SK-N-SH treated with all-trans-retinoic acid at 6 μM for 48 hours (cell line): ENCODE results near the gene CHD1.

ENCODE experiments used
- ATAC-seq: fragments of 200-7000 bp; cut with Tn5 transposase; 3 replicates; pipeline ENCODE4 v1.9.1; 2020; ENCODE audit warnings: mild to moderate bottlenecking, moderate library complexity
- ARNTL ChIP-seq: fragments of 450-650 bp; formaldehyde crosslinking; IDR thresholded peaks from 2 replicates; pipeline ENCODE4 v1.5.0; 2020; ENCODE audit warnings: low read depth, mild to moderate bottlenecking, moderate library complexity, borderline replicate concordance
- BACH2 ChIP-seq: fragments of 250-450 bp; sonication (Bioruptor Pico); IDR thresholded peaks from 2 replicates; pipeline ENCODE4 v1.9.0; 2021; ENCODE audit warnings: mild to moderate bottlenecking, borderline replicate concordance
- CREB5 ChIP-seq: fragments of 250-450 bp; sonication (Bioruptor Pico); IDR thresholded peaks from 2 replicates; pipeline ENCODE4 v1.5.1; 2020; ENCODE audit warnings: low read depth, mild to moderate bottlenecking, moderate library complexity
- CSDC2 ChIP-seq: fragments of 250-450 bp; sonication (Bioruptor Pico); IDR thresholded peaks from 2 replicates; pipeline ENCODE4 v1.5.0; 2020; ENCODE audit warnings: mild to moderate bottlenecking, moderate library complexity
- CSRNP3 ChIP-seq: fragments of 250-450 bp; sonication (Bioruptor Pico); IDR thresholded peaks from 2 replicates; pipeline ENCODE4 v1.5.1; 2021; ENCODE audit warnings: mild to moderate bottlenecking, moderate library complexity
- ESRRG ChIP-seq: fragments of 250-450 bp; sonication (Bioruptor Pico); IDR thresholded peaks from 2 replicates; pipeline ENCODE4 v1.6.1; 2021; ENCODE audit warnings: mild to moderate bottlenecking
- GLIS3 ChIP-seq: fragments of 250-450 bp; sonication (Bioruptor Pico); IDR thresholded peaks from 2 replicates; pipeline ENCODE4 v1.5.0; 2020; ENCODE audit warnings: mild to moderate bottlenecking, moderate library complexity
- ISL1 ChIP-seq: fragments of 250-450 bp; sonication (Bioruptor Pico); IDR thresholded peaks from 2 replicates; pipeline ENCODE4 v2.1.2; 2022; ENCODE audit warnings: mild to moderate bottlenecking, moderate library complexity
- OSR1 ChIP-seq: fragments of 250-450 bp; sonication (Bioruptor Pico); IDR thresholded peaks from 2 replicates; pipeline ENCODE4 v1.8.0; 2022; ENCODE audit warnings: moderate library complexity, mild to moderate bottlenecking, inconsistent platforms
- PATZ1 ChIP-seq: fragments of 250-450 bp; sonication (Bioruptor Pico); IDR thresholded peaks from 2 replicates; pipeline ENCODE4 v1.8.0; 2020; ENCODE audit warnings: mild to moderate bottlenecking, moderate library complexity, borderline replicate concordance
- POU6F1 ChIP-seq: fragments of 250-450 bp; sonication (Bioruptor Pico); IDR thresholded peaks from 2 replicates; pipeline ENCODE4 v1.8.0; 2021; ENCODE audit warnings: low read depth, mild to moderate bottlenecking, moderate library complexity, borderline replicate concordance
- PPARA ChIP-seq: fragments of 250-450 bp; sonication (Bioruptor Pico); IDR thresholded peaks from 2 replicates; pipeline ENCODE4 v1.5.0; 2020; ENCODE audit warnings: mild to moderate bottlenecking, borderline replicate concordance
- RARB ChIP-seq: fragments of 250-450 bp; sonication (Bioruptor Pico); IDR thresholded peaks from 2 replicates; pipeline ENCODE4 v1.8.0; 2021; ENCODE audit warnings: mild to moderate bottlenecking, moderate library complexity
- SNAI2 ChIP-seq: fragments of 250-450 bp; sonication (Bioruptor Pico); IDR thresholded peaks from 2 replicates; pipeline ENCODE4 v1.5.0; 2020; ENCODE audit warnings: mild to moderate bottlenecking, moderate library complexity
- TCF4 ChIP-seq: fragments of 250-450 bp; sonication (Bioruptor Pico); IDR thresholded peaks from 2 replicates; pipeline ENCODE4 v1.8.0; 2021; ENCODE audit warnings: mild to moderate bottlenecking, moderate library complexity, borderline replicate concordance
- TOX ChIP-seq: fragments of 250-450 bp; sonication (Bioruptor Pico); IDR thresholded peaks from 2 replicates; pipeline ENCODE4 v1.8.0; 2021; ENCODE audit warnings: mild to moderate bottlenecking, moderate library complexity, borderline replicate concordance
- TSHZ2 ChIP-seq: fragments of 250-450 bp; sonication (Bioruptor Pico); IDR thresholded peaks from 2 replicates; pipeline ENCODE4 v1.5.0; 2020; ENCODE audit warnings: mild to moderate bottlenecking, moderate library complexity
- ZC3H10 ChIP-seq: fragments of 250-450 bp; sonication (Bioruptor Pico); IDR thresholded peaks from 2 replicates; pipeline ENCODE4 v1.5.1; 2021; ENCODE audit warnings: mild to moderate bottlenecking, moderate library complexity
- ZFP3 ChIP-seq: fragments of 250-450 bp; sonication (Bioruptor Pico); IDR thresholded peaks from 2 replicates; pipeline ENCODE4 v1.5.0; 2020; ENCODE audit warnings: mild to moderate bottlenecking, moderate library complexity
- ZFP30 ChIP-seq: fragments of 450-650 bp; formaldehyde crosslinking; IDR thresholded peaks from 2 replicates; pipeline ENCODE4 v1.5.0; 2022; ENCODE audit warnings: mild to moderate bottlenecking, moderate library complexity
- ZNF565 ChIP-seq: fragments of 450-650 bp; formaldehyde crosslinking; conservative IDR thresholded peaks from 2 replicates; pipeline ENCODE4 v1.5.0; 2020; ENCODE audit warnings: low read depth, mild to moderate bottlenecking, moderate library complexity
- ZNF70 ChIP-seq: fragments of 450-650 bp; formaldehyde crosslinking; IDR thresholded peaks from 2 replicates; pipeline ENCODE4 v1.5.0; 2020; ENCODE audit warnings: mild to moderate bottlenecking, moderate library complexity
- ZNF8 ChIP-seq: fragments of 450-650 bp; formaldehyde crosslinking; IDR thresholded peaks from 2 replicates; pipeline ENCODE4 v1.5.0; 2020; ENCODE audit warnings: mild to moderate bottlenecking, moderate library complexity

The CHD1 gene

GRCh38 chr5:98872674-98873073, 56.1 kb downstream of the CHD1 start (continued):
- TF ChIP-seq ZNF565 (CRISPR knock-in tag) (no peak), TCF4 (CRISPR knock-in tag) (no peak), ISL1 (CRISPR knock-in tag) (no peak), ESRRG (CRISPR knock-in tag) (no peak), BACH2 (CRISPR knock-in tag) (no peak)

GRCh38 chr5:98865690-98866089, 63.1 kb downstream of the CHD1 start:
- no peak for ATAC-seq
- TF ChIP-seq ZFP3 (CRISPR knock-in tag) (no peak), ESRRG (CRISPR knock-in tag) (no peak), TOX (CRISPR knock-in tag) (no peak), OSR1 (CRISPR knock-in tag) (no peak), TCF4 (CRISPR knock-in tag) (no peak), PPARA (CRISPR knock-in tag) (no peak), ISL1 (CRISPR knock-in tag) (no peak), SNAI2 (CRISPR knock-in tag) (no peak)
- TF ChIP-seq, all 23 proteins: peak for 0

- ATAC-seq: no peak; the same call in 2 of the 3 replicates
- TF ChIP-seq ARNTL (CRISPR knock-in tag) (no peak), GLIS3 (CRISPR knock-in tag) (no peak)
Measured at GRCh38 chr5:98847054-98847453, 81.8 kb downstream of the CHD1 start.

- ATAC-seq: no peak; the same call in 2 of the 3 replicates
- TF ChIP-seq ZNF565 (CRISPR knock-in tag) (no peak), CSDC2 (CRISPR knock-in tag) (no peak), CSRNP3 (CRISPR knock-in tag) (no peak), ZFP30 (CRISPR knock-in tag) (no peak), ZC3H10 (CRISPR knock-in tag) (no peak), ARNTL (CRISPR knock-in tag) (no peak), CREB5 (no peak)
Measured at GRCh38 chr5:98846520-98846919, 82.3 kb downstream of the CHD1 start.

GRCh38 chr5:98845878-98846277, 82.9 kb downstream of the CHD1 start:
- ATAC-seq: no peak
- TF ChIP-seq GLIS3 (CRISPR knock-in tag) (no peak), ZNF8 (CRISPR knock-in tag) (no peak)

GRCh38 chr5:98844865-98845264, 83.9 kb downstream of the CHD1 start:
- TF ChIP-seq ARNTL (CRISPR knock-in tag) (no peak), ZNF70 (CRISPR knock-in tag) (no peak), SNAI2 (CRISPR knock-in tag) (no peak), ZFP3 (CRISPR knock-in tag) (no peak), OSR1 (CRISPR knock-in tag) (no peak), CSDC2 (CRISPR knock-in tag) (no peak), POU6F1 (CRISPR knock-in tag) (no peak), ZNF565 (CRISPR knock-in tag) (no peak), TSHZ2 (no peak), RARB (no peak), PATZ1 (CRISPR knock-in tag) (no peak), ISL1 (CRISPR knock-in tag) (no peak), ZC3H10 (CRISPR knock-in tag) (no peak), CSRNP3 (CRISPR knock-in tag) (no peak), GLIS3 (CRISPR knock-in tag) (no peak)
- TF ChIP-seq, all 23 proteins: peak for 0

More at GRCh38 chr5:98844865-98845264, 83.9 kb downstream of the CHD1 start:
- no peak for ATAC-seq
